ENCODE measurements around the gene HRH2.

The HRH2 gene

DNA sequence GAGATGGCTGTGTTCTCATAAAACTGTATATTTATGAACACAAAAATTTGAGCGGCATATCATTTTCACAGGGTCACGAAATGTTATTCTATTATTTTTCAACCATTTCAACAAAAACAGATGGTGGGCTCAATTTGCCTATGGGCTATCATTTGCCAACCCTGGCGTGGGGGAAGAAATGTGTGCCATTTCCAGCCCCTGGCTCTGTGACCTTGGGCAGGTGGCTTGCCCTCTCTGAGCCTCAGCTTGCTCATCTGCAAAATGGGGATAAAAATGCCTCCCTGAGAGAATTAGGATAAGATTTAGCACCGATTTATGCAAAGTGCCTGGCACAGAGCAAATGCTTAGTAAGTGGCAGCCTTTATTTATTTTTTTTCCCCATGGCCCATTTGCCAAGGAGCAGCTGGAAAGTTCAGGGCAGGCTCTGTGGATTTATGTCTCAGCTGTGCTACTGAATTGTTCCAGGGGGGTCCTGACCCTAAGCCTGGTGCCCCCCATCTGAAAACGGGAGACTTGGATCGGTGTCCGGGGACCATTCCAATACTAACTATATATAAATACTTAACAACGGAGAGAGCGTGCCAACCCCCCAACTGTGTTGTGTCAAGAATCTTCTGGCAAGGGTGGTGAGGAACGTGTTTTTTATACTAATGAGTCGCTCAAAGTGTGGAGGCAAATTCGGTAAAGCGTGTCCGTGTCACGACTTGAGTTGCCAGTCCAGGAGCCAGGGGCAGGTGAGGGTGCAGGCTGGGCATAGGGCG is 34.5 kb downstream of the HRH2 start:
- DNase-seq (ENCODE audit: extremely low read depth, low read depth) = no peak
- TF ChIP-seq, protein P1, sequence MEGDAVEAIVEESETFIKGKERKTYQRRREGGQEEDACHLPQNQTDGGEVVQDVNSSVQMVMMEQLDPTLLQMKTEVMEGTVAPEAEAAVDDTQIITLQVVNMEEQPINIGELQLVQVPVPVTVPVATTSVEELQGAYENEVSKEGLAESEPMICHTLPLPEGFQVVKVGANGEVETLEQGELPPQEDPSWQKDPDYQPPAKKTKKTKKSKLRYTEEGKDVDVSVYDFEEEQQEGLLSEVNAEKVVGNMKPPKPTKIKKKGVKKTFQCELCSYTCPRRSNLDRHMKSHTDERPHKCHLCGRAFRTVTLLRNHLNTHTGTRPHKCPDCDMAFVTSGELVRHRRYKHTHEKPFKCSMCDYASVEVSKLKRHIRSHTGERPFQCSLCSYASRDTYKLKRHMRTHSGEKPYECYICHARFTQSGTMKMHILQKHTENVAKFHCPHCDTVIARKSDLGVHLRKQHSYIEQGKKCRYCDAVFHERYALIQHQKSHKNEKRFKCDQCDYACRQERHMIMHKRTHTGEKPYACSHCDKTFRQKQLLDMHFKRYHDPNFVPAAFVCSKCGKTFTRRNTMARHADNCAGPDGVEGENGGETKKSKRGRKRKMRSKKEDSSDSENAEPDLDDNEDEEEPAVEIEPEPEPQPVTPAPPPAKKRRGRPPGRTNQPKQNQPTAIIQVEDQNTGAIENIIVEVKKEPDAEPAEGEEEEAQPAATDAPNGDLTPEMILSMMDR (IDR thresholded peaks at IDR 0.05; ENCODE audit: low read depth, low read length) = no peak

DNA sequence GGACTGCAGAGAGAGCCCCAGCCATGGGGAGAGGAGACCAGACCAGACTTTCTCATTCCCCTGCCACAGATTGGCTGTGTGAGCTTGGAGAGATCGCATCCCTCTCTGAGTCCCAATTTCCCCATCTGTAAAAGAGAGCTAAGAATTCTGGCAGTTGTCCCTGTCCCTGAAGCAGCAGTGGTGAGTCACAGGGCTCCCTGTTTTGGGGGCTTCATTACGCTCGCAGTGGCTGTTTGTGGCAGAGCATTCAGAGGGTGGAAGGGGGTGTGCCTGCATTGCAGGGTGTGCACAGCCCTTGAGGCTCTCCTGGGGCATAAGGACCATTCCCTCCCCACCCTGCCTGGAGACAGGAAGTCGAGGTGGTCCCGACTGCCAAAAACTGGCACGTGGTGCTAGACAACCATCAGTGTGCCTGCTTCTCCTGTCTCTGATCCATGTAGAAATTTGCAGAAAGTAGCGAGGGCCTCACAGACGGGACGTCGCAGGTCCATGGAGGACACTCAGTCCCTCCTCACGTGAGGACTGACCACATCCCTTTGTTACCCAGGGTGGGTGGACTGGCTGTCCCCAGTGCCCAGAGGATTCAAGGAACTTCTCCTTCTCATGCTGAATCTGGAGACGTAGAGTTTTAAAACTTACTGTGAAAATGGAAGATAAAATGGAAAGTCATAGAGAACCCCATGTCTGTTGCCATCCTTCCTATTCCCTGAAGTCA is 35.3 kb downstream of the HRH2 start:
- no peak for DNase-seq (ENCODE audit: extremely low read depth, low read depth)
- TF ChIP-seq, protein P1 (IDR thresholded peaks at IDR 0.05; ENCODE audit: low read depth, low read length) = no peak

DNA sequence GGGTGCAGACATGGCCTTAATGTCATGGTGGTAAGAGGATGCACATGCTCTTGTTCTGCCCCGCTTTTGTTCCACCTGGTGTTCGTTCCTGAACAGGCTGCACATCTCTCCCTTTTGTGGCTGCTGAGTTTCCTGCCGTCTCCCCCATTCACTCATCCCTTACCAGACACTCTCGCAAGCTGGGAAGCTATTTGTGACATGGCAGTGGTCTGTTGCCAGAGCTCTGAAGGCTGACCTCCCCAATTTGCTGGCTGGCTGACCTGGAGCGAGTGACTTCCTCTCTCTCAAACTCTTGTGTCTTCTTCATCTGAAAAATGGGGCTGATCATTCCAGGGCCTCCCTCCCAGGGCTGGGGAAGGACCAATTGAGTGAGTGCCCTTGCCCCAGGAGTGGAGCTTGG is 35.9 kb downstream of the HRH2 start:
- DNase-seq (ENCODE audit: extremely low read depth, low read depth) = no peak
- TF ChIP-seq, protein P1 (IDR thresholded peaks at IDR 0.05; ENCODE audit: low read depth, low read length) = no peak

DNA sequence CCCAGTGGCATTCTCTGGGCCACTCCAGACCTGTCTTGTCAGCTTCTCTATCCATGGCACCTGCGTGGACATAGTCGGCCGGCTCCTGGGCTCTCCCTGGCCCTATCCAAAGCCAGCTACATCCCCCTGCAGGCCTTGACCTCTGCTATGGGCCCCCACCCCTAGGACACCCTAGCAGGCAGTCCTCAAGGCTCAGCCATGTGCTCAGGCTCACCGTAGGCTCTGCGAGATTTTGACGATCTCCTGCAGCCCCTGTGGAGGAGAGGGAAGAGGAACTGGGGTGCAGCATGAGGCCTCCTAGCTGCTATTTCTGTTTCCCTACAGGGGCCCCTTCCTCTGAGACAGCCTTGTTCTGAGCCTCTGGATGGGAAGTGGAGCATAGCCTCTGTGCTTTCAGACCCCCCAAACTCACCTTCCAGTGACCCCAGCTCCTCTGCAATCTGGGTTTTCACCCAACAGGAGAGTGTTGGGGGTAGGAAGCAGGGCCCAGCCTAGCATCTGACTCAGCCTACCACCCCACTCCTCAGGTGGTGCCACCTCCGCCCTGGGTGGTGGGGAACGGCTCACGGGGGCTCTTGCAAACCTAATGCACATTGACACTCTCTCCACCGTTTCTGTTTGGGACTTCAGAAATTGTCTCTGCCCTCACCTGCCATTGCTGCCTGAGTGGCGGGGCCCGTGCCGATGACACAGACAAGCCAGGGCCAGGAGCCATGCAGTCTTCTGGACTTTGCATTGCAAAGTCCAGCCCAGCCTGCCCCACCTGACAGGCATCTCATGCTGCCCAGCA is 36.7 kb downstream of the HRH2 start:
- TF ChIP-seq, protein P1 (IDR thresholded peaks at IDR 0.05; ENCODE audit: low read depth, low read length) = no peak
- DNase-seq (ENCODE audit: extremely low read depth, low read depth) = no peak

DNA sequence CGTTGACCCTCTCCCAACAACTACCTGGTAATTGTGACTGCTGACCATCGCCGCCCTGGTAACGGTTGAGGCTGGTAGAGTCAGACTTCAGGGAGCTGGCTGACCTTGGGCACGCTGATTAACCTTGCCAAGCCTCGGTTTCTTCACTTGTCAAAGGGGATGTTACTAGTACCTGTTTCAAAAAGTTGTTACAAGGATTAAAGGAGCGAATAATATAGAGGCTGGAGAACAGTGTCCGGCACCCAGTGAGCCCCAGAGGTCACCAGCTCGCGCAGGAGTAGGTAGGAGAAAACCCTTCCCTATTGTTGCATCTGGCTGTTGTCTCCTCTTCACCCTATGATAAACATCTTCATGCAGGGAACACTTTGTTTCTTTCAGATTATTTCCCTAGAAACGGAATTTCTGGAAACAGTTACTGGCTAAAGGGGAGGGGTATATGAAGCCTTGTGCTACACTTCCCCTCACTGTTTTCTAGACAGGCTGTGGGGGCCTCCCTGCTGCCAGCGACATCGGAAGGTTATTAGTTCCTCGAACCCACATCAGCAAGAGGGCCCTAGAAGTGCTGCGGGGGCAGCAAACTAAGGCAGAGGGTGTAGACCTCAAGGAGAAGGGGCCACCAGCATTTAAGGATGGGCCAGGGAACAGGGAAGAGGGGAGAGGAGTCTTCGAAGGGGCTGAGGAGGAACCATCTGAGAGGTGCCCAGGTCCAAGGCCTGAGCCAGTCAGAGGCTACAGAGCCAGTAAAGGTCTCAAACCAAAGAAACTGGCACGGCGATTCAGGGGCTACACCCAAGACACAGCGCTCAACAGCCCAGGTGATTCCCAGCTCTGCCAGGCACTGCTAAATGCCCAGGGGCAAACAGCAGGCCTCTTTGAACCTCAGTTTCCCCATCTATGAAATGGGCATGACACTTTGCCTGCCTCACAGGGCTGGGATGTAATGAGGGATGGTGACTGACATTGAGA is 37.6 kb downstream of the HRH2 start:
- DNase-seq (ENCODE audit: extremely low read depth, low read depth) = no peak
- TF ChIP-seq, protein P1 (IDR thresholded peaks at IDR 0.05; ENCODE audit: low read depth, low read length) = no peak

DNA sequence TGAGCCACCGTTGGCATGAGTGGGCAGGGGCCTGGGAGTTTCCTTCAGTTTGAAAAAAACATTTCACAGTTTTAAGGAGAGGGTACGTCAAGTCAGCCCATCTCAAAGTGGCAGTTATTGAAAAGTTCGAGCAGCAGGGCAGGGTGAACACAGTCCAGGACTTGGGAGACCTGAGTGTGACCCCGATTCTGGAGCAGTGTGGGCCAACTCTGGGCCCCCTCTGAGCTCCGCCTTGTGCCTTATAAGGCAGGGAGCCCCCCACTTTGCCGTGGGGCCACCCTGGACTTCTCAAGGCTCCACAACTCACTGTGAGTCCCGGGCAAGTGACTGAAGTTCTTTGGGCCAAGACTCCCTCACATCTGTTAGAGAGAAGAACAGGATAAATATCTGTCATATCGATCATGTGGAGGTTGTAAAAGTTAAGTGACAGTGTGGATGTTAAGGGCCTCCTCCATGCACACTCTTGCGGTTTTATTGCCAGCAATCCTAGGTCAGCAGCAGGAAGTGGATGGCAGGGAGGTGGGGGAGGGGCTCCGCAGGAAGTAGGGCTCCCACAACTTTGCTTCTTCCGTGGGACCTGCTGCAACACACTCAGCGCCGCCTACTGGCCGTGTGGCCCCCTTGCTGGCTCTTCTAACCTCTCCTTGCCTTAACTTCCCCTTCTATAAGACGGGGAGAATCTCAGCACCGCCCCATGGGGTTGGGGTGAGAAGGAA is 38.4 kb downstream of the HRH2 start:
- TF ChIP-seq, protein P1 (IDR thresholded peaks at IDR 0.05; ENCODE audit: low read depth, low read length) = no peak; the same call in 1 of the 2 replicates
- no peak for DNase-seq (ENCODE audit: extremely low read depth, low read depth)
